ENCODE results near the gene HIVEP3.

Gene HIVEP3

GRCh38 chr1:41752514-41753170, 166.1 kb downstream of the HIVEP3 start:
- H3K9me3 Mint-ChIP-seq = peaks cover 10% of the 10 kb centered on the region
- H3K27ac Mint-ChIP-seq = peak overlapping the region; percentile 76
- peaks cover 68% of the 10 kb centered on the region for H3K4me1 Mint-ChIP-seq (ENCODE audit: low read depth)
- DNase-seq (ENCODE audit: low spot score) = no peak
- no peaks in the 10 kb centered on the region for H3K36me3 Mint-ChIP-seq (ENCODE audit: low read depth)
- no peak overlapping the region for H3K4me3 Mint-ChIP-seq
- no peaks in the 10 kb centered on the region for H3K27me3 Mint-ChIP-seq (ENCODE audit: low read depth)

- H3K4me3 Mint-ChIP-seq = peak overlapping the region; percentile 55
- peaks cover 69% of the 10 kb centered on the region for H3K4me1 Mint-ChIP-seq (ENCODE audit: low read depth)
- peaks cover 10% of the 10 kb centered on the region for H3K9me3 Mint-ChIP-seq
- no peak for DNase-seq (ENCODE audit: low spot score)
- H3K36me3 Mint-ChIP-seq (ENCODE audit: low read depth) = no peaks in the 10 kb centered on the region
- H3K27ac Mint-ChIP-seq = peak overlapping the region; percentile 81
- no peaks in the 10 kb centered on the region for H3K27me3 Mint-ChIP-seq (ENCODE audit: low read depth)
These were observed 166.8 kb downstream of the HIVEP3 start for GRCh38 chr1:41751804-41752513.

- Mint-ChIP-seq H3K27ac (peak overlapping the region; percentile 43), H3K4me1 (ENCODE audit: low read depth) (peaks cover 63% of the 10 kb centered on the region), H3K9me3 (no peaks in the 10 kb centered on the region), H3K36me3 (ENCODE audit: low read depth) (no peaks in the 10 kb centered on the region), H3K27me3 (ENCODE audit: low read depth) (no peaks in the 10 kb centered on the region), H3K4me3 (peak overlapping the region; percentile 28)
- DNase-seq (ENCODE audit: low spot score) = no peak
These were observed 168.6 kb downstream of the HIVEP3 start for GRCh38 chr1:41749991-41750745.

- no peaks in the 10 kb centered on the region for H3K36me3 Mint-ChIP-seq (ENCODE audit: low read depth)
- no peaks in the 10 kb centered on the region for H3K9me3 Mint-ChIP-seq
- H3K27ac Mint-ChIP-seq = no peak overlapping the region
- no peak overlapping the region for H3K4me3 Mint-ChIP-seq
- H3K27me3 Mint-ChIP-seq (ENCODE audit: low read depth) = no peaks in the 10 kb centered on the region
- DNase-seq (ENCODE audit: low spot score) = no peak
- peaks cover 54% of the 10 kb centered on the region for H3K4me1 Mint-ChIP-seq (ENCODE audit: low read depth)
These were observed 173.7 kb downstream of the HIVEP3 start for GRCh38 chr1:41745022-41745421.

- Mint-ChIP-seq H3K36me3 (ENCODE audit: low read depth) (no peaks in the 10 kb centered on the region), H3K27me3 (ENCODE audit: low read depth) (no peaks in the 10 kb centered on the region), H3K4me1 (ENCODE audit: low read depth) (peaks cover 58% of the 10 kb centered on the region), H3K9me3 (no peaks in the 10 kb centered on the region), H3K4me3 (no peak overlapping the region), H3K27ac (peak overlapping the region; percentile 32)
- DNase-seq (ENCODE audit: low spot score) = no peak
These were observed 175.4 kb downstream of the HIVEP3 start for GRCh38 chr1:41743366-41743765.

- Mint-ChIP-seq H3K4me1 (ENCODE audit: low read depth) (peaks cover 64% of the 10 kb centered on the region), H3K27me3 (ENCODE audit: low read depth) (no peaks in the 10 kb centered on the region), H3K9me3 (no peaks in the 10 kb centered on the region), H3K36me3 (ENCODE audit: low read depth) (no peaks in the 10 kb centered on the region), H3K27ac (peak overlapping the region; percentile 49), H3K4me3 (no peak overlapping the region)
- no peak for DNase-seq (ENCODE audit: low spot score)
These were observed 176.5 kb downstream of the HIVEP3 start for GRCh38 chr1:41742219-41742618.

GRCh38 chr1:41741244-41741643, 177.5 kb downstream of the HIVEP3 start:
- peak; percentile 35 for DNase-seq (ENCODE audit: low spot score)
- Mint-ChIP-seq H3K9me3 (no peaks in the 10 kb centered on the region), H3K4me1 (ENCODE audit: low read depth) (peaks cover 68% of the 10 kb centered on the region), H3K4me3 (no peak overlapping the region), H3K36me3 (ENCODE audit: low read depth) (no peaks in the 10 kb centered on the region), H3K27me3 (ENCODE audit: low read depth) (no peaks in the 10 kb centered on the region), H3K27ac (peak overlapping the region; percentile 80)

GRCh38 chr1:41740630-41741239, 178.0 kb downstream of the HIVEP3 start:
- H3K36me3 Mint-ChIP-seq (ENCODE audit: low read depth) = no peaks in the 10 kb centered on the region
- no peaks in the 10 kb centered on the region for H3K27me3 Mint-ChIP-seq (ENCODE audit: low read depth)
- peak overlapping the region; percentile 80 for H3K27ac Mint-ChIP-seq
- H3K4me1 Mint-ChIP-seq (ENCODE audit: low read depth) = peaks cover 67% of the 10 kb centered on the region
- peak; percentile 38 for DNase-seq (ENCODE audit: low spot score)
- H3K4me3 Mint-ChIP-seq = peak overlapping the region; percentile 20
- H3K9me3 Mint-ChIP-seq = no peaks in the 10 kb centered on the region

- Mint-ChIP-seq H3K4me3 (peak overlapping the region; percentile 75), H3K9me3 (no peaks in the 10 kb centered on the region), H3K4me1 (ENCODE audit: low read depth) (peaks cover 70% of the 10 kb centered on the region), H3K27ac (peak overlapping the region; percentile 91), H3K27me3 (ENCODE audit: low read depth) (no peaks in the 10 kb centered on the region), H3K36me3 (ENCODE audit: low read depth) (no peaks in the 10 kb centered on the region)
- DNase-seq (ENCODE audit: low spot score) = no peak
These were observed 178.7 kb downstream of the HIVEP3 start for GRCh38 chr1:41740058-41740457.

- Mint-ChIP-seq H3K27me3 (ENCODE audit: low read depth) (no peaks in the 10 kb centered on the region), H3K4me3 (peak overlapping the region; percentile 75), H3K27ac (peak overlapping the region; percentile 91), H3K36me3 (ENCODE audit: low read depth) (no peaks in the 10 kb centered on the region), H3K4me1 (ENCODE audit: low read depth) (peaks cover 67% of the 10 kb centered on the region), H3K9me3 (no peaks in the 10 kb centered on the region)
- peak; percentile 89 for DNase-seq (ENCODE audit: low spot score)
These were observed 179.4 kb downstream of the HIVEP3 start for GRCh38 chr1:41739061-41739955.

GRCh38 chr1:41738475-41738874, 180.2 kb downstream of the HIVEP3 start:
- Mint-ChIP-seq H3K27ac (peak overlapping the region; percentile 91), H3K36me3 (ENCODE audit: low read depth) (no peaks in the 10 kb centered on the region), H3K9me3 (no peaks in the 10 kb centered on the region), H3K4me1 (ENCODE audit: low read depth) (peaks cover 62% of the 10 kb centered on the region), H3K27me3 (ENCODE audit: low read depth) (no peaks in the 10 kb centered on the region), H3K4me3 (peak overlapping the region; percentile 75)
- DNase-seq (ENCODE audit: low spot score) = no peak

- Mint-ChIP-seq H3K36me3 (ENCODE audit: low read depth) (no peaks in the 10 kb centered on the region), H3K4me1 (ENCODE audit: low read depth) (peaks cover 58% of the 10 kb centered on the region), H3K27me3 (ENCODE audit: low read depth) (no peaks in the 10 kb centered on the region), H3K4me3 (no peak overlapping the region), H3K27ac (no peak overlapping the region), H3K9me3 (no peaks in the 10 kb centered on the region)
- DNase-seq (ENCODE audit: low spot score) = no peak
These were observed 180.7 kb downstream of the HIVEP3 start for GRCh38 chr1:41738006-41738405.

GRCh38 chr1:41735631-41736260, 183.0 kb downstream of the HIVEP3 start:
- H3K27ac Mint-ChIP-seq = no peak overlapping the region
- H3K4me3 Mint-ChIP-seq = no peak overlapping the region
- H3K4me1 Mint-ChIP-seq (ENCODE audit: low read depth) = peaks cover 41% of the 10 kb centered on the region
- H3K9me3 Mint-ChIP-seq = no peaks in the 10 kb centered on the region
- H3K36me3 Mint-ChIP-seq (ENCODE audit: low read depth) = no peaks in the 10 kb centered on the region
- no peak for DNase-seq (ENCODE audit: low spot score)
- no peaks in the 10 kb centered on the region for H3K27me3 Mint-ChIP-seq (ENCODE audit: low read depth)

Data from T-helper 2 cell treated with Interferon-gamma antibody and Interleukin-4, amounts not matched to agents 5 μg/mL and 100 μg/mL, for 36 hours (primary cell).